Measurements from ENCODE around the gene UGT1A5.

UGT1A5 gene

DNA sequence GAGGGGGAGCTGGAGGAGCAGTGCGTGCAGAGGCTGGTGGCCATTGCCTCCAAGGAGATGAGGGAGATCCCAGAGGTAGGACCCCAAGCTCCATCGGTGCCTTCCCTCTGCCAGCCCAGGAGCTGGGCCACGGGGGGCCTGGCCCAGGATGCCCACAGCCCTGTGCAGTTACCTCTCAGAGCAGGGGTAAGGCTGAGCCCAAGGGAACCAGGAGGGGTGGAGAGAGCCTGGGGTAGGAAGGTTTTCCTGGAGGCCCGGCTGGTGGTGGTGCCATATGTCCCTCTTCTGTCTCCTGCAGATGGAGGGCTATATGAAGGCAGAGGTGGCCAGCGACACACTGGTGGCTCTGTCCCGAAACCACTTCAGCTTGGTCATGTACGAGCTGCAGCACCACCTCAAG lies 76.8 kb downstream of the UGT1A5 start:
- DNase-seq = no peak

DNA sequence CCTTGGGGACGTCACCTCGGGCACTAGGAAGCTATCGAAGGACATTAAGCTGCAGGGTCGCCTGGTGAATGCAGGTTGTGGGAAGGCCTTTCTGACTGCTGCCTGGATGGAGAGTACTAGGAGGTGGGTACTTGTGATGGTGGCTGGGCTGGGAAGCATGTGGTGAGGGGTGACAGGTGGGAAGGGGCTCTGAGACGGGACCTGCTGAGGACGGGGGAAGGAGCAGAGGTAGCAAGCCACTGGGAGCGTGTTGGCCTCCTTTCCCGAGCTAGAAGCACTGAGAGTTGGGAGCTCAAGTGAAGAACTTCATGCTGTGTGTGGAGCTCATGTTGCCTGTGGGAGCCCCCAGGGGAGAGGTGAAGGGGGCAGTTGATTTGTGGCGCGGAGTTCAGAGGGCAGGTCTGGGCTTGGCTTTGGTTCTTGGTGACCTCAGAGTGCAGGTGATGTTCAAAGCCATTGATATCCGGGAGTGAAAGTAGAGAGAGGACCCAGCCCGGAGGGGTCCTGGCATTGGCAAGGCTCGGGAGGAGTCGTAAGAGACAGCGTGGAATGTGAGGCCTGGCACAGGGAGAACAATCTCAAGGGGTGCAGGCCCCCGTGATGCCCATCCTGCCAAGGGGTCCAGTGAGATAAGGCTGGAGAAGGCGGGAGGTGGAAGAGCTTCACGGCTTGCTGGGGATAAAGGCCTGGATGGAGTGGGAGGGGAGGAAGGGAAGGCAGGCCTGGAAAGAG lies 78.6 kb downstream of the UGT1A5 start:
- DNase-seq = no peak

DNA sequence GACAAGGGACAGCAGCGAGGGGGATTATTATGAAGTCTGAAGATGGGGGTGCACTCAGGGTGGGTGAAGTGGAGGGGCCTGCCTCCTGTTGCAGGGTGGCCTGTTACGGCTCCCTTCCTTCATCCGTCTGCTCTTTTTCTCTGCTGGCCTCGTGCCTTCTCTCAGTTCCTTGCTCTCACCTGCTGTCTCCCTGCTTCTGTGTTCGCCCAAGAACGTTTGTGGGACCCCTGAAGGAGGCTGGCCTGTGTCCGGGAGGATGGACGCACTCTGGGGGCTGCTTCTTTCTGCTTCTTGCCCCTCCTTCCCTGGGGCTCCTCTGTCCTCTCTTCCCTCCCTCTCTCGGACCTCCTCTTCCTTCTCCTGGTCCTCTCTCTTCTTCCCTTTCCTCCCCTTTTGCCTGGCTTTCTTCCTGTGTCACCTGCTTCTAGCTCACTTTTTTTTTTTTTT lies 79.2 kb downstream of the UGT1A5 start:
- no peak for DNase-seq

DNA sequence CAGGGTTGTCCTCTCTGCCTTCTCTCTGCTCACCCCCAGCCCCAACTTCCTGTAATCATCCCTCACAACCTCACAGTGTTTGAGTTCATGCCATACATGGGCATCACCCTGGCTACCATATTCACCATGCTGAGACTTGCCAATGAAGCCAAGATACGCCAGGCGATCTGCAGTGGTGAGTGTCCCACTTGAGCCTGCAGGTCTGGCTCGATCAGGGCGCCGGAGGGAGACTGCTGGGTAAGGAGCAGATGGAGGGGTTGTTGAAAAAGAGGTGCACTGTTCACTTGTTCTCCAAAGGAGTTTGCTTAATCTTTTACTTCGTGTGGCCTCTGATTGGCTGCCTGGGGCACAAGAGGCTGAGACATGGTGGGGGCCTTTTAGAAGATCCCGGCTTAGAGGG lies 80.0 kb downstream of the UGT1A5 start:
- no peak for DNase-seq

DNA sequence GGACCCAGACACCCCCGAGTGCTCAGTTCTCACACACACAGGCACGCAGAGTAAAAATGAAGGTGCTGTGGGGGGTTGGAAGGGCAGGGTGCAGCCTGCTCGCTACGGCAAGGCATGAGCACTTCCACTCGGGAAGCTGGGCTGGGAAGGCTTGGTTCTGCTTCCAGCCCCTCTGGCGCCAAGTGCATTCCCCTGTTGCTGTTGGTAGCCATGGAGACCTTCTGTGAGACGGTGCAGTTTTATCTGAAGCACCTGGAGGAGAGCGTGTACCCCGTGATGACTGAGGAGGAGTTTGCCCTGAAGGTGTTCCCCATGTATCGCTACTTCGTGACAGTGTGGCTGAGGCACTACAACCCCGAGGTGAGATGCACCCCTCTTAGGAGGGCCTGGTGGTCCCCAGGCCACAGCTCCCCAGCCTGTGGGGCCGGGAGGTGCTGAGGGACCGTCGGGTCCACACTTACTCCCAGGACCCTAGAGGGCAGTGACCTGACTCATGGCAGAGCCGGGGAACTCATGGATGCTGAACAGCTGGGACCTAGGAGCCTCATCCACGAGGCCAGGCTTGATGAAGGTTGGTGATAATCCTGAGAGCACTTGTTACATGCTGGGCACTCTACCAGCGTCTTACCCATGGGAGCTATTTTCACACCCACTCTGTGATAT lies 80.9 kb downstream of the UGT1A5 start:
- no peak for DNase-seq

DNA sequence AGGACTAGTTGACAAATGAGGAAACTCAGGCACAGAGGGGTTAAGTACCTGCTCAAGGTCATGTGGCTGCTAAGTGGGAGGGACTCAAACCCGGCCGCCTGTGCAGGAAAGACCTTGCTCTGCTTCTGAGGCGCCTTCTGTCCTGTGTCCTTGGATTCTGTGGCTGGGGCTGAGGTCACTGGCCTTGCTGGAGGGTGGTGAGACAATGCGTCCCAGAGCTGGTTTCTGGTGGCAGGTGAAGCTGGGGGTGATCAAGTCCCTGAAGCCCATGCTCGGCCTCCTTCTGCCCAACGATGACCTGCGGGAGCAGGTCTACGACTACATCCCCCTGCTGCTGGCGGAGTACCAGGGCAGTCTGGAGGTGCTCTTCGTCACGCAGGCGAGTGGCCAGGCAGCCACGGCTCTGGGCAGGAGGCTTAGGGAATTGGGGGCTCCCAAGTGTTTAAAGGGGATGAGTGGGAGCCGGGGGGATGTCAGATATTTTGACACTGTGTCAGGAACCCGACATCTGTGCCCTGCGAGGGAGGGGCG lies 81.5 kb downstream of the UGT1A5 start:
- no peak for DNase-seq

DNA sequence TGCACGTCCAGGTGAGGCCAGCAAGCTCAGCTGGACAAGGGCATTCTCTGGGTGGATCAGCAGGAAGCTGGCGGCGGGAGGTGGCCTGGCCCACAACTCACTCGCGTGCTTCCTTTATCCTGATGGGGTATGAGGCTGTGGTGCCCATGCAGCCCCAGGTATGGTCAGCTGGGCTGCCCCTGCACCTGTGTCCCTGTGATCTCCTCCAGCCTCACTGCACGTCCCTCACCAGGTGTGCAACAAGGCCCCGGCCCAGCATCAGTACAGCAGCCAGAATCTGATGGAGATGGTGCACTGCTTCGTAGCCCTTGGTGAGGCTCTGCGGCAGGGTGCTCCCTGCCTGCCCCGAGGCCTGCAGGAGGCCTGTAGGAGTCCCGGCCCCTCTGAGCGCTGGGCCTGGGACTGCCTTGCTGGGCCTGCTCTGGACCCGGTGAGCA lies 83.0 kb downstream of the UGT1A5 start:
- no peak for DNase-seq

DNA sequence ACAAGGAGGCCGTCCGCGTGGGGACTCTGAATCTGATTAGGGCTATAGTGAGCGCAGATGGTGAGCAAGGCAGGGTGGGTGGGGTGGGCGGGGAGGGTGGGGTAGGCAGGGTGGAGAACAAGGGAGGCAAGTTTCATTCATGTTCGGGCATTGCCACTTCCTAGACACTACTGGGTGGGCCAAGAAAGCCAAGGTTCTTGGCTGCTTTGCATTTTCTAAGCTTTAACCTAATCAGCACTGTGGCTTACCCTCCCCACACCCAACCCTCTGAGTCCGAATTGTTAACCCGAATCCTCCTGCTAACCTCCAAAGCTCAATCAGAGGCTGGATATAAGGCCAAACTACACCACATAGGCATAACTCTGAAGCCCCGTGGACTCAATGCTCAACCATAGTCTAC lies 83.5 kb downstream of the UGT1A5 start:
- no peak for DNase-seq

DNA sequence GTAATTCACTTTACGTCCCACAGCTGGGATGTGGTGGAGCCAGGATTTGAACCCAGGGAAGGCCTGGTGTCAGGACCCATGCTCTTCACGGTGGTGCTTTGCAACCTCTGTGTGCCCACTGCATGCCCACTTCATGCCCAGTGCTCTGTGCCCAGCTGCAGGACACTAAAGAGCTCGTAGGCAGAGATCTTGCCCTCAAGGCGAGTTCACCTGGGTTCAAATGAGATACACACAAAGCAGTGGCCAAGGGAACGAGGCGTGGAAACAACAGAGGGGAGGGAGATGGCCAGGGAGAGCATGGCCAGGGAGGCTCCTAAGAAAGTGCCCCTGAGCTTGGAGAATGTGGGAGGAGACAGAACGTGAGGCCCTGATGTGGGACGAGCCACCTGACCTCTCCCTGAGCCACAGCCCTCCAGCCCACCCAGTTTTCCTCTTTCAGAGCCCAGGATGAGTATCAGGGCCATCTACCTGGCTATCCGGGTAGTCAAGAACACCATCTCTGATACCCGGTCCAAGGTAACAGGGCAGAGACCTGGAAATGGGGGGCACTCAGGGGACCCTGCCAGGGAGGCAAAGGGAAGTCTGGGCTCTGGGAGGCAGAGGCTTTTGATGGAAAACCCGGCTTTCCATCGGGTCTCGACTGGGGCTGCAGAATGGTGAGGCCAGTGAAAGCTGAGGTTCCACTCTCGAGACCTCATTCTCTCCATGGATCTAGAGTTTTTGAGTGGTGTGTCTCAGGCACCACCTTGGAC lies 85.8 kb downstream of the UGT1A5 start:
- DNase-seq = no peak

DNA sequence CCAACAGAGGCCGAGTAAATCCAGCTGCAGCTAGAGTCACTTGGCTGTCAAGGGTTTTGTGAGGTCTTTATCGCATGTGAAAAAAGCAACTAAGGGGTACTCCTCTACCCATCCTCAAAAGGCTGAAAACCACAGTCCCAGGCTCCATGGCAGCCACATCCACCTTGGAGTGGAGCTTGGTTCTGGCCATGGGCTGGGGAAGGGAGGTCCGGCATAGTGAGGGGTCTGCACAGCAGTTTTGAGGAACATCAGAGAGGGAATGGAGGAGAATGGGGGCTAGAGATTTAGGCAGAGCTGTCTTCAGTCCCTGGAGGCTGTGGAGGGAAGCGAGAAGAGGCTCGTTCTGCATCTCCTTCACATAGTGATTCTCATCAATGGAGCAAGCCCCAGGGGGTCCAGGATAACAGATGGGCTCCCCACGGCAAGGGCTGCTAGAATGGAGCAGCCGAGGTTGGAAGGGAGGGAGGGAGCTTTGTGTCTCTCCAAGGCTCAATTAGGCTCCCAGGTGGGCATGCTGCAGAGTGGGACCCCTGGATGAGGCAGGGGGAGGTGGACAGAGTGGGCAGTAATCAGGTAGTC lies 86.5 kb downstream of the UGT1A5 start:
- DNase-seq = no peak

DNA sequence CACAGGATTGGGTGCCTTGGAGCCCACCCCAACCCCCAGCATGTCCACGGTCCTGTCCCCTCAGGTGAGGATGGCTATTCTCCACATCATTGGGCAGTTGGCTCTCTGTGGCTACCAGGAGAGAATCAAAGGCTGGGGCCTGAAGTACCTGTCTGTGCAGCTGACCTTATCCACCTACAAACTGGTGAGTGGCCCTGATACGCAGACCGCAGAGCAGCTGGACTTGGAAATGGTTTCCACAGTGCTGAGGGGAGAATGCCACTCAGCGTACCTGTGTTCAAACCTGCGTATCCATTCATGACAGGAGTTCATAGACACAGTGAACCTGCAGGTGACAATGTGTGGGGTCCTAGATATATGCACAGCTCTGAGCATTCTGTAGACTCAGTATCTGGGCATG lies 87.0 kb downstream of the UGT1A5 start:
- no peak for DNase-seq

DNA sequence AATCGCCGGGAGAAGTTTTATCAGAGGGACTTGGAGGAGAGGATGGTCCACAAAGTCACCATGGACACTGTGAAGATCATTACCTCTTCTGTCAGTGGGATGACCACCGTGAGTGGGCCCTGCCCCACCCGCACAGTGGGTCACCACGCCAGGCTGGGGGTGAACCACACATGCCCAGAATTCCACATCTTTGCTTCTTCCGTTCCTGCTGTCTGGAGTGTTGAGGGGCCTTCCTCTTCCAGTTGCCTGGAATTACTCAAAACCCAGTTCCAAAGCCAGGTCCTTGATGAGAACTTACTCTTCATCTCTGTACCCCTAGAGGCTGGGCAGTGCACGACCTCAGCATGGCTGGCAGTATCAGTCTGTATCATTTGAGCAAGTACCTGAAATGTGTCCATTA lies 87.5 kb downstream of the UGT1A5 start:
- DNase-seq = no peak

DNA sequence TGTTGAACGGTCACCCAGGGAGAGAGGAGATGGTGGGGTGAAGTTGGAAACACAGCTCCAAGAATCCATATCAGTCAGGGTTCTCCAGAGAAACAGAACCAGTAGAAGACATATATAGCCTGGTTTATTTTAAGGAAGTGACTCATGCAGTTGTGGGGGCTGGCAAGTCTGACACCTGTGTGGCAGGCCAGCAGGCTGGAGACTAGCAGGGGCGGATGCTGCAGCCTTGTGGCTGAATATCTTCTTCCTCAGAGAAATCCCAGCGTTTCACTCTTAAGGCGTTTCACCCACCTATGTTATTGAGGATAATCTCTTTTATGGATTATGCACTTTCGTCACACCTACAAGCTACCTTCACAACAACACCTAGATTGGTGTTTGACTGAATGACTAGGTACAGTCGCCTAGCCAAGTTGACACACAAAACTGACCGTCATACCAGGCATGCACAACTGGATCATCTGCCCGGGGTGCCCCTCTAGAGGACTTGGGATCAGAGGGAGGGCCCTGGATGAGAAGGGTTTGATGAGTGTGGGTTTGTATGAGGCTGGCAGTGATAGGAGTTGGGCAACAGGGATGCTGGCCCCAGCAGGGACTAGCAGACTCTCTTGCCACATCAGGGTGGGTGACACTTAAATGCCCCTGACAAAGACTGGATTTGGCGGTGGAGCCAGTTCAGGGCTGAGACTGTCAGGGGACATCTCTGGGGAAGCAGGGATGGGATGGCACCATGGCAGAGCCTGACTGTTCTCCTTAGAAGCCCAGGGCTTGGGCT lies 88.8 kb downstream of the UGT1A5 start:
- no peak for DNase-seq

DNA sequence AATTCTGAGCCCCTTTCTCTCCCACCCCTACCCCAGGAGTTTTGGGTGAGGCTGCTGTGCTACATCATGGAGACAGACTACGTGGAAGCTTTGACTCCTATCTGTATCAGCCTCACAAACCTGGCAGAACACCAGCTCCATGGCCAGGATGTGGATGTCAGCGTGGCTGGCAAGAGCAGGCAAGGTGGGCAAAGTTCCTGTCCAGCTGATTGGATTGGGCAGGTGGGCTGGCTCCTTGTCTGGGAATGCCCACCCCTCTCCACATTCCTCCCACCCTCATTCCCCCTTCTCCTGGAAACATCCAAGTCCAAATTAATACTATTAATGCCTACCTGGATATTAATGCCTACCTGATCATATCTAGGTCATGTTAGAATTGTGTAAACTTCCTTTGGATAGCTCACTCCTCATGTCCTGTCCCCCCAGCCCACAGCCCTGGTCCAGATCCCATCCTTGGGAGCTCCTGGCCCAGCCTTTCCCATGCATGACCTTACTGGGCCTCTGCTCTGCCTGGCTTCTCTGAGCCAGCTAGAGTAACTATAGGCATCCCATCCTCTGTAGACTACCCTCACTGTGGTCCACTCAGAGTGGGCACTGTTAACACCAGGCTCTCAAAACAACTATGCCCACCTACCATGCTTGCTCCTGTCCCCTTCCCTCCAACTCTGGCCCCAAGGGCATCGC lies 89.6 kb downstream of the UGT1A5 start:
- no peak for DNase-seq

DNA sequence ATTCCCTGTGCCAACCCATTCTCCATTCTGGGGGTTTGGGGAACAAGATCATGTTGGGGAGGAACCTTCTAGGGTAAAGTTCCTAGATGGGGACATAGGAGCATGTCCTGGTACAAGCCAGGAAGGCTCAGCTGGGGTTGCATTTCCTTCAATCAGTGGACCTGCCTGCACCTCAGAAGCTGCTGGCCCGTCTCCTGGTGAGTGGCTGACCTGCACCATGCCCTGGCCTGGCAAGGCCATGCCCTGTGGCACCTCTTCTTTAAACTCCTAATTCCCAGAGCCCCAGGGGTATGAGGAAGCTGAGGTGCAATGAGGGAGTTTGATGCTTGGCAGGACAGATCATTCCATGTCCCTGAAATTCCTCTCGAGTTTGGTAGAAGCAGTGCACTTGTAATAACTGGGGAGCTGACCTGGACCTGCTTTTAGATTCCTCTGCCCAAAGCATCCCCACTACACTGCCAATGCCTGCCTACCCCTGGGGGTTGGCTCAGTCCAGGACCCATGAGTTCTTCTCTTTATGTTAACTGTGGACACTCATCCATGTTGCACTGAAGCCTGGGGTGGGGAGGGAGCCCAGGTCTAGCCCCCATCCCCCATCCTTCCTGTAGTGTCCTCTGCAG lies 90.7 kb downstream of the UGT1A5 start:
- no peak for DNase-seq

DNA sequence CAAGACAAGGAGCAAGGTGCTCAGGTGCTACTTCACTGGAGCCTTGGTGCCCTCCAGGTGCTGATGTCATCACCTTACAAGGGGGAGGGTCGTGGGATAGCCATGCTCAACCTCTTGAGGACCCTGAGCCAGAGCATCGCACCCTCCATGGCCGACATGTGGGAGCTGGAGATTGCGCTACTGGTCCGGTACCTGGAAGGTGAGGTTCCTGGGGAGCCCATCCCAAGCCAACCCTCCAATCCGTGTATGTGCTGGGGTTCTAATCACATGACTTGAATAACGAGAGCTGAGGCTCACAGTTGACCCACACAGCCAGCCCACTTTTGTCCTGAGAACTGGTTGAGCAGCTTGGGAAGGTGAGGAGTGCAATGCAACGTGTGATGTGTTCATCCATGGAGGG lies 91.3 kb downstream of the UGT1A5 start:
- no peak for DNase-seq

DNA sequence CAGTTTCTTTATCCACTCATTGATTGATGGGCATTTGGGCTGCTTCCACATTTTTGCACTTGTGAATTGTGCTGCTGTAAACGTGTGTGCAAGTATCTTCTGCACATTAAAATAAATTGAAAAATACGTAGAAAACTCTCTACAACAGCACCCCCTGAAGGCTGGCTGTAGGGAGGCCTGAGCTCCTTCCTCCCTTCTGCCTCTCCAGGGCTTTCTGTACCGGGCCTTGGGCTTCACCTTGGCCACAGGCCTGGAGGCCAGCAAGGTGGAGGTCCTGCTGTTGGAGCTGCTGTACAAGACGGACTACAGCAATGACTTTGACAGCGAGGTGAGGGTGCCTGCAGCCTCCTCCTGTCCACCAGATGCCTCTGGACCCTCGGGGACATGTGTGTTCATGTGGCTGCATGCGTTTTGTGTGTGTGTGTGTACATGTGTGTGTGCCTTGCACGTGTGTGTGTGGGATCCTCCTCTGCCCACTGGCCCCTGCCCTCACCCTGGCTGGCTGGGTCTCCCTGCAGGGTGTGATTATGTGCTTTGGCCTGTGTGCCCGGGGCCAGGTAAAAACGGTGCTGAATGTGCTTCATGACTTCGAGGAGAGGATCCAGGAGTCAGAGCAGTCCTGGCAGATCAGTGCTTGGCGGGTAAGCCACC lies 94.6 kb downstream of the UGT1A5 start:
- no peak for DNase-seq

DNA sequence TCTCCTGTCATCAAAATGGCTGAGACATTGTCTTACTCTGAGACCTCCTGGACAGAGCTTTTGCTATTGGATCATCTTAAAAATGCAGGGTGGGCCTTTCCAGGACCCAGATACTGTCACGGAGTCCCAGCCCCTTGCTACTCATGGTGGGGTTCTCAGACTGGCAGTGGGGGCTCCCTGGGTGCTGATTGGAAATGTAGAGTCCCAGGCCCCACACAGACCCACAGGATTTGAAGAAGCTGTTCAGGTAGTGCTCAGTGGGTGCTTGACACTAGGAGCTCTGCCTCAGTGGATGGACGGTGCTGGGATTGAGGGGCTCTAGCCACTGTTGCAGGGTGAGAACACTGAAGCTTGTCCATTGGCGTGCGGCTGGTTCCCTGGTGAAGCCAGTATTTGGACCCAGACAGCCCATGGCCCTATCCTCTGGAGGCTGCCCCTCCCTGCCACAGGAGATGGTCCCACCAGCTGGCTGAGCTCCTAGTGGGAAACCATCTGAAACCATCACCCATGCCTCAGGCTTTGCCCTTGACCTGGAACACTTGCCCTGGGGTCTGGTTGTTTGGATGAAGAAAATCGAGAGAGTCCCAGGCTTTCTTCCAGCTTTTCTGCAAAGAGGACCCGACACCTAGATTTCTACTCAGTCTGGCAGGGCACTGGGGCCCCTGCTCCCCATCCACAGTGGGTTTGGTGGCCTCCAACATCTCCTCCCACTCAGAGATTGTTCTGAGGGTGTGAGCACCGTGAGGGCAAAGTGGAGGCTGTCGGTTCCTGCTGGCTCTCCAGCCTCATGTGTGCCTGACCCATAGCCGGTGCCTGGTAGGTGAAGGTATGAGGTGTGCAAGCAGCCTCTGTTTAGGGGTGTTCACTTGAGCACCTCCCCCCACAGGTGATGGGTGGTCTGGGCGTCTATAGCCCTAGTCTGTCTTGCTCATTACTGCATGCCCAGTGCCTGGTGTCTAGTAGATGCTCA lies 95.5 kb downstream of the UGT1A5 start:
- no peak for DNase-seq

DNA sequence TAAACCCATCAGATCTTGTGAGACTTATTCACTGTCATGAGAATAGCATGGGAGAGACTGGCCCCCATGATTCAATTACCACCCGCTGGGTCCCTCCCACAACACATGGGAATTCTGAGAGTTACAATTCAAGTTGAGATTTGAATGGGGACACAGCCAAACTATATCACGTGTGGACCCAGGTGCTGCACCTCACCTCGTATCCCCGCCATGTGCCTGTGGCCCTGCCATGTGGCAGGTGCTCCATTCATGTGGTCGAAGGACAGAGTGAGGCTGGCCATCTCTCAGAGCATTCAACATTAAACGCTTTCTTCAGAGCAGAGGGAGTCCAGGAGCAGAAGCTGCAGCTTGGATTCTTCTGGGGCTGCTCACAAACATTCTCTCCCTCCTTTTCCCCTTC lies 97.7 kb downstream of the UGT1A5 start:
- DNase-seq = no peak

DNA sequence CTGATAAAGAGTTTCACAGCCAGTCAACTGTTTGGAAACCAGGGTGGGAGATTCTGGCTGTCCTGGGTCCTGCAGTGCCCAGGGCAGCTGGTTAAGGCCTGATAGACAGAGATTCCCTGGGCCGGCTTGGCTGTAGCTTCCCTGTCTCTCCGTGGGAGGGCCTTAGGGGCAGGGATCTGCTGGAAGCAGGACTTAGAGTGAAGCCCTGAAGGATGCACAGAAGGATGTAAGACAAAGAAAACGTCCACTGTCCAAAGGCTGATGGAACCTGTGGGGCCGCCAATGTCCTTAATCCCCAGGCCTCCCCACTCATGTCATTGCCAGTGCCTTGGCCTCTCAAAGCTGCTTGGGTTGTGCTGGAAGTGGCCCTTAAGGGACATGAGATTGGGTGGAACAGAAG lies 98.4 kb downstream of the UGT1A5 start:
- DNase-seq = no peak
